NCI-H1930 (cell line): ENCODE results near the gene ANKLE2.
"Not testable (repeated sequence)": the region's sequence is repeated elsewhere in the genome, so short reads cannot be mapped to it uniquely, and the experiment has no call there.

Experiments used
- DNase-seq, 2 experiments: peaks; one replicate each; lab custom pipeline; 2025; lab: John Stamatoyannopoulos, UW

The ANKLE2 gene

DNA sequence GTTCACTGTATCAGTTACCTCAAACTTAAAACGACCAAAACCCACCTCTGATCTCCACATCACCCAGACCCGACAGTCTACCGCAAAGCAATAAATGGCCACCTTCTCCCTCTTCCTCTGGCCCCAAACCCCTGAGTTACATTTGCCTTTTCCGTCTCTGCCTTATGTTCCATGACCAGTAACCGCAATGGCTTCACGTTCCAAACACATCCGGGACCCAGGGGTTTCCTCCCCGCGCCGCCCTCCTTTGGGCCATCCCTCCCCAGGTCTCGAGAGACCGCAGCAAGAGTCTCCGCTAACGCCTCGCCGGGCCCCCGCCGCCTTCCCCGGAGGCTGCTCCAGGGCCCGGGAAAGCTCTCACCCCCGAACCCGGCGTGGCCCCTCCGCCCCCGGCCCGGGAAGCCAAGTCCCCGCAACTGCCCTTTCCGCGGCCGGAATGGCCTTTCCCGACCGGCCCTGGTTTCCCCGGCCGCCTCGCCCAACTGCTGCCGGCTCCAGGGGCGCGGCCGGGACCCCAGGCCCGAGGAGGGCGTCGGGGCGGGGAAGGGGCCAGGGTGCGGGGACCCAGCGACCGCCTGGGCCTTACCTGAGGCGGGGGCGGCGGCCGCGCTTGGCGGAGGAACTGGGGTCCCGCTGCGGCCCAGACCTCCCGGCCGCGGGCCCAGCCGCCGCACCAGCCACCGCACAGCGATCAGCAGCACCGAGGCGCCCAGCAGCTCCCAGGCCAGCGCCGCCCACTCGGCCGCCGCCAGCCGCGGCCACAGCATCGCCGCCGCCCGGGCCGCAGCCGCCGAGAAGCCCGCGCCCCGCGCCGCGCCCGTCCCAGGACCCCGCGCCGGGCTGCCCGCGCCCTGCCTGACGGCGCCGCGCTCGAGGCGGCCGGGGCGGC, at the start of gene ANKLE2:
ANKLE2 (minus strand) TSS at position 801 of the 889 bp plus-strand sequence; CDS start at position 767, 34 bp downstream.
- DNase-seq = no peak

- DNase-seq = not testable (repeated sequence)
Measured at GRCh38 chr12:132809391-132809790, 47.8 kb upstream of the ANKLE2 start.

- no peak for DNase-seq
Measured at GRCh38 chr12:132807295-132808092, 45.9 kb upstream of the ANKLE2 start.

- DNase-seq = no peak
Measured at GRCh38 chr12:132806857-132807256, 45.2 kb upstream of the ANKLE2 start.

DNA sequence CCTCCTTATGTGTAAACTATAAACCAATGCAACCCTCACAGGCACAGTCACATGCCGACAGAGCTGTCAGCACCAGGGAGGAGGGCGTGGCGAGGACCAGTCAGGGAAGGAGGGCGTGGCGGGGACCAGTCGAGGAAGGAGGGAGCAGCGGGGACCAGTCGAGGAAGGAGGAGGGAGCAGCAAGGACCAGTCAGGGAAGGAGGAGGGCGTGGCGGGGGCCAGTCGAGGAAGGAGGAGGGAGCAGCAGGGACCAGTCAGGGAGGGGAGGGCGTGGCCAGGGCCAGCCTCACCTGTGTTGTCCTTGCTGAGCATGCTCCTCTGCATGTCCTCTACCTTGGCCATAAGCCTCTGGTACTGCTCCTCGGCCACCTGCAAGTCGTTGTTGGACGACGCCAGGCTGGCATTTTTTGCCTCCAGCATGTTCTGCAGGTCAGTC, 42.8 kb upstream of the ANKLE2 start:
- DNase-seq = no peak

- DNase-seq = no peak
Measured at GRCh38 chr12:132803888-132804287, 42.3 kb upstream of the ANKLE2 start.

DNA sequence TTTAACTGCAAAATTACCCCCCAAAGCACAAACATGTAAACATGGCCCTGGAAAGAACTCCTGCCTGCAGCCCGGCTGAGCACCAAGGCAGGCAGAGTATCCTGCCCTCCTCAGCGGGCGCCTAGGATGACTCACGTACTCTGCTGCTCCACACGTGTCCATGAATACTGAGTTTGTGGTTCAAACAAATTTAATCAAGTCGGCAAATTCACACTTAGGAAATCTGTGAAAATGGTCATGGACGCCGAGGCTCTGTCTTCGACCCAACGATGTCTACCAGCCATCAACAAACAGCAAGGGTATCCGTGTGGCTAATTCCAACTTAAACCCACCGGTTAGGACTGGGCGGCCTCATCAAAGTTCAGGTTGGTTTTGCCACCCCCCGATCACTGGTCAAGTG, 41.5 kb upstream of the ANKLE2 start:
- DNase-seq = no peak

DNA sequence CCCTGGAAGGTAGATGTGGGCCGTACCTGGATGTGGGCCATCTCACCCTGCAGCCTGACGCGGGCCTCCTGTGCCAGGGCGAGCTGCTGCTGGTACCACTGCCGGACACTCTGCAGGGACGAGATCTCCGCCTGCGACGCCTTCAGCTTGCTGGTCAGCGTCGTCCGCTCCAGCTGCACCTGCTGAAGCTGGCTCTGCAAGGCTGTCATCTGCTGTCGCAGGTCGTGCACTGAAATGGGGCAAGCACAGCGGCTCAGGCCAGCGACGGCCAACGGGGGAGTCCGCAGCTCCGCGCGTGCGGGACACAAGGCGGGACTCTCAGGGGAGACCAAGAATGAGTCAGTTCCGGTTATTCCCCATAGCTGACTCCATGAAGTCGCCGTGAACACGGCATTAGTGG, 40.1 kb upstream of the ANKLE2 start:
- no peak for DNase-seq

DNA sequence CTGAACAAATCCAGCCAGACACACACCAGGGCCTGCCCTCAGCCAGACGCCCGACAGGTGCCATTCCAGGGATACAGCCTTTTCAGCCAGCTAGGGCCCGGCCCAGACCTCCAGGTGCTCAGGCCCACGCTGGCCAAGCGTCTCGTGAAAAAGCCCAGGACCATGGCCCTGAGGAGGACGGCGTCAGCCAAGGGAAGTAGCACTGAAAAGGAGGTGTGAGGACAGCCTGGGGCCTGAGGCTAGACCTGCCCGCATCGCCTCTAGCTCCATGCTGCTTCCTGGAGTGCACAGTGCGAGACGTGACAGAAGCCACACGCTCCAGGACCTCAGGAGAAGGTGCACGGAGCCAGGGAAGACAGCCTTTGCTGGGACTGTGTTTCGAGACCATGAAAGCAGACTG, 37.2 kb upstream of the ANKLE2 start:
- no peak for DNase-seq

DNA sequence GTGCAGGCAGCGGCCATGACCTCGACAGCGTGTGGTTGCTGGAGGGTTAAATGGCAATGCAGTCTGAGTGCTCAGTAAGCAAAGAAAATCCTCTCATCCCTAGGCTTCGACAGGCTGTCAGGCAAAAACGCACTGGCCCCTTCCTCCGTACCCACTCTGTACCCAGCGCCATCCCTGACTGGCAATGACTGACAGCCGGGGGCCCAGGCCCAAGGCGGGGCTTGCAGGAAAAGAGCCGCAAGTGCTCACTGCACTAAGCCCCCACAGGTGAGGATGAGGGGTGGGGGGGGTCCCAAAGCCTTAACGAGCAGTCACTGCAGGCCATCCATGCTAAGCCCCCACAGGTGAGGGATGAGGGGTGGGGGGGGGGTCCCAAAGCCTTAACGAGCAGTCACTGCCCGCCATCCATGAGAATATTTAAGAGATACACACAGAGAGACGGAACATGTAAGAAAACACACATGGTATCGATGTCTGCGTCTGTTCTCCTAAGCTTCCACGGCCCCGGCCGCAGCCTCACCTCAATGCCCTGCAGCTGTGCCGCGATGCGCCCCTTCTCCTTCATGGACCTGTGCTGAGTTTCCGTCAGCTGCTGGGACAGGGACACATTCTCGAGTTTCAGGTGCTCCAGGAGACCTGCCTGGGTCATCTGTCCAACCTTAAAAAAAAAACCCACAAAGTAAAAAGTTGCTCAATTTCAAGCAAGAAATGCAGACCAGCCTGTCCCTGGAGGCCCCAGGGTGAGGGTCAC, 36.4 kb upstream of the ANKLE2 start:
- no peak for DNase-seq

DNA sequence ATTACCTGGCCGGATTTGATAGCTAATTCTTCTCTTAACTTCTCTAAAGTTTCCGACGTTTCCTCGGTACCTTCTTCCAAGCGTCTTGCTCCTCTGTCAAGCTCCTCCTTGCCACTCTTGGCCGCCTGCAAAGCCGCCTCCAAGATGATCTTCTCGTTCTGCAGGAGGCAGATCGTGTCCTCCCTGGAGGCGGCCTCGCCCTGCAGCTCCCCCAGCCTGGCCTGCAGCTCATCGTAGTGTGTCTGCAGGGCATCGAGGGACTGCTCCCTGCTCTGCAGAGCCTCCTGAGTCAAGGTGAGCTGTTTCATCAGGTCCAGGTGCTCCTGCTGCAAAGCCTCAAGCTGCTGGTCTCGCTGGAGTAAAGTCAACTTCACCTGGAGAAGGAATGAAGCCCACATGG, 34.2 kb upstream of the ANKLE2 start:
- DNase-seq = no peak

DNA sequence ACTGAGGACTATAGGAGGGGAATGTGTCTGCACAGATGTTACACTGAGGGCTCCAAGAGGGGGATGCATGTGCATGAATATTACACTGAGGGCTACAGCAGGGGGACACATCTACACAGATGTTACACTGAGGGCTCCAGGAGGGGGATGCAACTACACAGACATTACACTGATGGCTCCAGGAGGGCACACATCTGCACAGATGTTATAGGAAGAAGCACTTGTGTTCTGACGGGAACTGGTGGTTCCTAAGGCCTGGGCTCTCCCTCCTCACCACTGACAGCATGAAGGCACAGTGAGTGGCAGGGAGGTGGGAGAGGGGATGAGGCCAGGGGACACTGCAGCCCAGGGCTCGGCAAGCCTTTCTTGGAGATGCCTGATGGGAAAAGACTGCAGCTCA, 30.3 kb upstream of the ANKLE2 start:
- not testable (repeated sequence) for DNase-seq

GRCh38 chr12:132789099-132789471, 27.5 kb upstream of the ANKLE2 start:
- no peak for DNase-seq

DNA sequence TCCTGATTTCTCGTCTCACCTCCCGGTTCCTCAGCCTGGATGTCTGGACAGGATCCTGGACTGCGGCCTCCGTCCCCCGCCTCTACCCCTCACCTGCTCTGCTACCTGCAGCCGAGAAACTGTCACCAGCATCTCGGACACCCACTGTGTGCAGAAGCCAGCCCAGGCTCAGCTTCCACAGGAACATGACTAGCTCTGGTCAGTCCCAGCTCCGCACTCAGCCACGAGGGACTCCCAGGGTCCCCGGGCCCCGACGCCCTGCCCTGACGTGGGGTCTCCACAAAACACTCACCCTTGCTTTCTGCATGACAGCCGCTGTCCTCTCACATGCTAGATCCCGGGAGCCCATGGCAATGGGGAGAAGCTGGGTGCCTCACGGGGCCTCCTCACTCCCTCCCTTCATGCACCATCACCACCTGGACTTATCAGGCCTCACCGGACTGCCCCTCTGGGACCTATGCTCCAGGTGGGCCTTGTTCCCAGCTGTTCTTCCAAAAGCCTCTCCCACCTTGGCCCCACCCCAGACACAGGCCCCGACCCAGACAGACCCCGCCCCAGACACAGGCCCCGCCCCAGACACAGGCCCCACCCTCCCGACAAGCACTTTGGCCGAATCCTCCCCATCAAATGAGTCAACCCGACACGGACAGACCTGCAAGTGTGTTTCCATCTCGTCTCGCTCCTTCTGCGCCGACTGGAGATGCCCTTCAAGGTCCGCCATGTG, 26.9 kb upstream of the ANKLE2 start:
- DNase-seq = no peak

DNA sequence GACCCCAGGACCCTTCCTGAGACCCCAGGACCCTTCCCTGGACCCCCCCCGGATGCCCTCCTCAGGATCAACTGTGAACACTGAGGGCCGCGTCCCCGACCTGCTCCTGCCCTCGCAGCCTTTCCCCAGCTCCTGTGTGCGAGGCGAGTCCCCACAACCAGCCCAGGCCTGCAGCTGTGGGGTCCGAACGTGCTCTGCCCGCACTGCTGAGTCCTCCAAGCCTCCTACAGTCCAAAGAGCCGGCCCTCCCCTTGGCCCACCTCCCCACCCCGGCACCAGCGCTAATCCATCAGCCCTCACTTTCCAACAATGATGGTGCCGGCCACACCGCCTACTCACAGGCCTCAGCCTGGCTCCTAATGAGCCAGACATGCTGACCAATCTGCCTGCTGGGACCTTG, 26.2 kb upstream of the ANKLE2 start:
- DNase-seq = no peak

DNA sequence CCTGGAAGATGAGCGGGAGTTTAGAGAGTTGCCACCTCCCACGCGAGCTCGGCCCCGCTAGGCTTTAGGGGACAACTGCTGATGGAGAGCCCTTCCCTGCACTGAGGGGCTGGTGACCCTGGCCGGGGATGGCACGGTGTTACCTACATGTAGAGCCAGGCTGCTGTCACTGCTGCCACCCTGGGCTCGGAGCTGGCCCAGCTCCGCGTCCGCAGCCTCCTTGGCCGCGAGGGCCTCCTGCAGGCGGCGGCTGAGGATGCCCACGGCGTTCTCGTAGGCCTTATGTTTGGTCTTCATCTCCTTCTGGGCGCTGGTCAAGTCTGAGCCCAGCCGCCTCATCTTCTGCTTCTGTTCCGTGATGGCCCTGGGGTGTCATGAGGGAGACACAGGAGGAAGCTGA, 24.6 kb upstream of the ANKLE2 start:
- no peak for DNase-seq

DNA sequence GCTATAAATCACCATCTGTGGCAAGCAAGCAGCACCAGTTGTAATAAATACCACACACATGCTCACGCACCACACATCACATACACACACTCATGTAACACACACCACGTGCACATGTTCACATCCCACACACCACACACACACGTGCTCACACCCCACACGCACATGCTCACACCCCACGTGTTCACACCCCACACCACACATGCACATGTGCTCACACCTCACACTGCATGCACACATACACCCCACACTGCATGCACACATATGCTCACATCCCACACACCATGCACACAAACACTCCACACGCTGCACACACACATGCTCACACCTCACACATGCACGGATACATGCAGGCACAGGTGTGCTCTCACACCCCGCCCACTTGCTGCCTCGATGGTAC, 22.9 kb upstream of the ANKLE2 start:
- no peak for DNase-seq

DNA sequence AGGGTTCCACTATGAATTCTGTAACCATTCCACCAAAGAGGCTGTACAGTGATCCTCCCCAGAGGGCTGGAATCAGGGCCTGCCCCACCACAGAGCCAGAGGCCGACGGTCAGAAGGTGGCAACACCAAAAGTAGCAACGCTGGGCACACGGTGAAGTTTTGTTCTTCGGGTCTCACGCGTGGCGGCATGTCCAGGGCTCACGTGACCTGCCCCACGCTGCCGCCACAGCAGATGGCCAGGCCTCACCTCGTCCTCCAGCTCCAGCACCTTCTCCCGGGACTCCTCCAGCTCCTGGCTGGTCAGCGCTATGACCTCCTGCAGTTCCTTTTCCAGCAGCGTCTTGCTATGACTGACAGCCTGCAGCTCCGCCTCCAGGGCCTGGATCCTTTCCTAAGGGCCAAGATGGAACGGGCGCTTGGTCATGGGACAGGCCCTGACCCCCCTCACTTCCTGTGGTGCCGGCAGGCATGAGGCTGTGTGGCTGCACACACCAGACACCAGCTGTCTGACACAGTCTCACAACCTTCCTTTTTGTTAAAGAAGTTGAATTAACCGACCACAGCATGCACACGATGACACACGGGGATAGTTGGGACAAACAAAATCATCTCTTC, 22.4 kb upstream of the ANKLE2 start:
- no peak for DNase-seq

DNA sequence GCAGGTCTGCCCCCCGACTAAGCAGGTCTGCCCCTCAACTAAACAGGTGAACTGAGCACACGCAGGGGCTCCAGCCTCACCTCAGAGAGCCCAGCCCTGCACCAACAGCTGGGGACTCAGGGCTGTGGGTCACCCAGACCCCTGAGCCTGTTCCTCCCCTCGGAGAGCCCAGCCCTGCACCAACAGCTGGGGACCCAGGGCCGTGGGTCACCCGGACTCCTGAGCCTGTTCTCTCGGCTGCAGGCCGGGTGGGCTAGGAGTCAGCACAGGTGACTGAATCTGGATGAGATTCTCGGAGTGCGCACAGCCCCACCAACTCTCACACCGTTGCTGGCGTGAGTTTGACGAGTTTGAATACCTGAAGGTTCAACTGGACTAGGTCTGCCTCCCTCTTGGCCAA, 20.3 kb upstream of the ANKLE2 start:
- DNase-seq = no peak

DNA sequence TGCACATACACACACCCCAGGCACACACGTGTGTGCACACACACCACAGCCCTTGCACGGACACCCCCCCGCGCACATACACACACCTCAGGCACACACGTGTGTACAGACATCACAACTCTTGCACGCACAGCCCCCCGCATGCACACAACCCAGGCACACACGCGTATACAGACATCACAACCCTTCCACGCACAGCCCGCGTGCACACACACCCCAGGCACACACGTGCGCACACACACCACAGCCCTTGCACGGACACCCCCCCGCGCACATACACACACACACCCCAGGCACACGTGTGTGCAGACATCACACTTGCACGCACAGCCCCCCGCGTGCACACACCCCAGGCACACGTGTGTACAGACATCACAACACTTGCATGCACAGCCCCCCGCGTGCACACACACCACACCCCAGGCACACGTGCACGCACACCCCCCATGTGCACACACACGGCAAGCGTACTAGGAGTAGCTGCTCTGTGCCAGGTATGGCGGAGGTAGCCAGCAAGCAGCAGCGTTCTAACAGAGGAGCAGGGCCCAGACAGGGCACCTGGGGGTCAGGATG, 18.2 kb upstream of the ANKLE2 start:
- DNase-seq = no peak

GRCh38 chr12:132777614-132778013, 16.0 kb upstream of the ANKLE2 start:
- DNase-seq = no peak
